Activated T-cell treated with anti-CD3 and anti-CD28 coated beads for 1 hour (primary cell): ENCODE measurements around the gene SUOX.
"Not testable (repeated sequence)": the region's sequence is repeated elsewhere in the genome, so short reads cannot be mapped to it uniquely, and the experiment has no call there.

Experiments
- DNase-seq: peaks from one replicate; pipeline ENCODE4 v3.0.0-alpha.2; 2020; ENCODE audit warnings: low read depth

SUOX gene

DNA sequence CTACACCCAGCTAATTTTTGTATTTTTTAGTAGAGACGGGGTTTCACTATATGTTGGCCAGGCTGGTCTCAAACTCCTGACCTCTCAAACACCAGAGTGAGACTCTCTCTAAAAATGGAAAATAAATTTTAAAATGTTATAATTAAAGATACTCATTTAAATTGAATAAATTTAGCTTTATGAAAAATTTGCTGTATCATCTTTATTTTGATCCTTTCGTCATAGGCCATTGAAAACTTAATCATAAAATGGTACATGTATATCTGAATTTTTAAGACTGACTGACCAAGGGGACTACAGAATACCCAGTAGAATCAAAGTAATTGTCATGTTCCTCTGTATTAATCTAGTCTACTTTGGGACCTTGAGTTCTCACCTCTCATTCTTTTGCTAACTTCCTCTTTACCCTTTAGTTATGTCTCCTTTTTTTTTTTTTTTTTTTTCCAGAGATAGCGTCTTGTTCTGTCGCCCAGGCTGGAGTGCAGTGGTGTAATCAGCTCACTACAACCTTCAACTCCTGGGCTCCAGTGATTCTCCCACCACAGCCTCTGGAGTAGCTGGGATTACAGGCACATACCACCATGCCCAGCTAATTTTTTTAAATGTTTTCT lies 13.7 kb upstream of the SUOX start:
- no peak for DNase-seq

DNA sequence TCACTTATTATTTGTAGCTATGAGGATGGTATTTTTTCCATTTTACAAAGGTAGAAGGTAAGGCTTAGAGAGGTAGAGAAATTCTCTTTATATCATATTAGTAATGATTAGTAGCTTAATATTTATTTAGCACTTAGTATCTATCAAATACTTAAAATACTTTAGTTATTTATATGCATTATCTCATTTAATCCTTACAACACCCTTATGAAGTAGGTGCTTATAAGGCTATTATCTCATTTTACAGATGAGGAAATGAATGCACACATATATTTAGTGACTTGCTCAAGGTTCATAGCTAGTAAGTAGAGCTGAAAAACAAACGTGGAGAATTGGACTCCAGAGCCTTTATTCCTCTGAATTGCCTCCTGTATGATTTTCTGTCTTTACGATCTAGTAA lies 12.2 kb upstream of the SUOX start:
- no peak for DNase-seq

DNA sequence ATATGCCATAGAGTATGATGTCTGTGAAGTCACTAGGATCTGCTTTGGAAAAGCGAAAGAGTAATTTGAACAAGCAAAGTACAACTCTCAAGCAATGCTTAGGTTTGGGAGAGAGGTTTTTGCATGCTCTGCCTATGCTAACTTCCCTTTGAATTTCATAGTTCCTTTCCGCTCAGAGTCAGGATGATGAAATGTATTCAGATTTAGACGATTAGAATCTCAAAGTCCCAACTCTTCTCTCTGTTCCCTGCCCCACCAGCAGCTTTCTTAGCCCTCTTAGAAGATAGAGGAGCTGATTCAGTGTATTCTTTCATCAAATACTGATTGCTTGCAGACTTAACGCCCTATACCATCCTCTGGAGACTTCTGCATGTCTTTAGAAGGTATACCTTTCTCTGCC lies 11.7 kb upstream of the SUOX start:
- DNase-seq, result no peak

DNA sequence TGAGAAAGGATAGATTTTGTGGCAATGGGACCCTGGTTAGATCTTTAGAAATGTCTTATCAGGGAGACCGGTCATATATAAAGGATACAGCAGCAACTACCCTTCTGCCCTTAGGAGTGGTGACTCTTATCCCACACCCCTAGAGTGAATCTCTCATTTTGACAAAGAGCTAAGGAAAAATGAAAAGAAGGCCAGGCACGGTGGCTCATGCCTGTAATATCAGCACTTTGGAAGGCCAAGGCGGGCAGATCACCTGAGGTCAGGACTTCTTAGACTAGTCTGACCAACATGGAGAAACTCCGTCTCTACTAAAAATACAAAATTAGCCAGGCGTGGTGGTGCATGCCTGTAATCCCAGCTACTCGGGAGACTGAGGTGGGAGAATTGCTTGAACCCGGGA lies 11.1 kb upstream of the SUOX start:
- DNase-seq, result not testable (repeated sequence)

DNA sequence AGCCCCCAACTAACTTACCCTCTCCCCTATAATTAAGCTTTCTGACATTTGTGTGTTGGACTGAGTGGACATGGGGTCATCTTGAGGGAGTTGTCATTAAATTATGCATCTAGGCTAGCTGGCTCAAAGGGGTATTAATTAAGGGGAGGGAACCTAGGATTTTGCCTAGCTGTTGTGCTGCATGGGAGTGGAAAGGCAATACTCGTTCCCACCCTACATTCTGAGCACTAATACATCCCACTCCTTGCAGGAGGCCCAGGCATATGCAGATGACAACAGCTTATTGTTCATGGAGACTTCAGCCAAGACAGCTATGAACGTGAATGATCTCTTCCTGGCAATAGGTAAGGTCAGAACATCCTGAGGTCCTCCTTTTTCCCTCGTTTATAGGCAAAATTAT lies 6.0 kb upstream of the SUOX start:
- DNase-seq, result no peak

DNA sequence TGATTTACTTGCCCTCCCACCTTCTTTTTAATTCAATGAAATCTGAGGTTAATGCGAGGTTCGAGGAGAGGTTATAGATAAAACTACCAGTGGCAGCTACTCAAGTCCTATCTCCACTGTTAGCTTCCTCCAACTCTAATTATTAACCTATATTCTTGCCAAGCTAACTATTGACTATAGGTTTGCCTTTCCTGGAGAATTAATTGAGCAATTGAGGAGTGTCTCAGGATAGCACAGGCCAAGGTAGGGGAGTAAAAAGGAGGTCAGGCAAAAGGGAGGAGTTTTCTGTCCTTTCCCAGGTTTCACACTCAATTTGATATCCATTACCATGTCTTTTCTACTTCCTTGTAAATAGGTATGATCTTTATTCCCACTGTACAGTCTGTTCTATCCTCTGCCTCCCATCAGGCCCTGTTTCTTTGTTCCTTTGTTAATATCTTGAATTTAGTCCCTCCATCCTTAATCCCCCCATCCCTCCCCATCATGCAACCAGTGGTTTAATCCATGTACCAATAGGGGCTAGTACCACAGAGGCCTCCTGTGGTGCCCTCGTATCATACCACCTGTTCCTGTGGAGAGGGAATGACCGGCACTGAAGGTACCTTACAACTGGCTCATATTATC lies 3.7 kb upstream of the SUOX start:
- DNase-seq, result no peak

DNA sequence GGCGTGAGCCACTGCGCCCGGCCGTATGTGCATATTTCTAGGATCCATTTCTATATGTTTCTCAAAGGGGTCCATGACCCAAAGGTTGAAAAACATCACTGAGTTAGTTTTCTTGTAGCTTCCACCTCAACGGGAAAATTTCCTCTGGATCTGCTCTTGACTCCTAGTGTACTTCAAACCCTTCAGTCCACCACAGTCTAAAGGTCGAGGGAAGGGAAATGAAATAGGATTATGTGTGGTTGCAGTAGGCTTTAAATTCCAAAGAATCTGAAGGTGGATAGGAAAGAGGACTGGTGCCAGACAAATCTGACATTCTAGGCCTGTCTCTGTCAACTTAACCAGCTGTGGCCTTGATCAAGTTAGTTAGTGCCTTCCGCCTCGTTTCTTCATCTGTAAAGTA lies 1.7 kb upstream of the SUOX start:
- DNase-seq, result no peak

DNA sequence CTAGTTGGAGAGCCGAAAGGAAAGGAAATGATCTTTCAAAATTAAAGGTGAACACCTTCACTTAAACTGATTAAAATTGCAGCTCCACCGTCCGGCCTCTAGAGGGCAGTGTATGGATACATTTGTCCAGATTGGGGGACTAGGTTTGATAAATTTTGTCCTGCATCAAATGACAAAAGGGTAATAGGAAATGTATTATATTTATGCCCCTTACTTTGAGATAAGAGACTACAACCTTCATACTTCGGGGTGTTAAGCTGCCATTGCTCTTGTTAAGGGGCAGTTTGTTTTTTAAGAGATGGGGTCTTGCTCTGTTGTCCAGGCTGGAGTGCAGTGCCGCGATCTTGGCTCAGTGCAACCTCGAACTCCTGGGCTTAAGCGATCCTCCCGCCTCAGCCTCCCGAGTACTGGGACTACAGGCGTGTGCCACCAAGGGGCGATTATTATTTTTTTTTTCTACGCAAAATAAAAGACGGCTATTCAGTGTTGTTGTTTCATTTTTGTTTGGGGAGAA lies 818 bp upstream of the SUOX start:
- peak; percentile 55 for DNase-seq

DNA sequence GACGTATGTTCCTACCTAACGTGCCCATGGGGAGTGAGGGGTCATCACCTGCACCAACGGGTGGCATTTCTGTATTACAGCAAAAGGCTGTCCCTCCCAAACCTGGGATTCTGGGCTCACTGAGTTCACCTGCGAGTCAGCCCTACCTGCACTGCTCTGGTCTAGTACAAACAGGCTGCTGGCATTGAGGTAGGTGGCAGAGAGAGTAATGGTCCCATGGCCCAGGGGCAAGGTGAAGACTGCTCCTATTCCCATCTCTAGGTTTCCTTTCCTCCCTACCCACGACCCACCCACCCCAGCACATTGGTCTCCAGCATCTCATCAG lies 421 bp downstream of the SUOX start:
- DNase-seq, result no peak

DNA sequence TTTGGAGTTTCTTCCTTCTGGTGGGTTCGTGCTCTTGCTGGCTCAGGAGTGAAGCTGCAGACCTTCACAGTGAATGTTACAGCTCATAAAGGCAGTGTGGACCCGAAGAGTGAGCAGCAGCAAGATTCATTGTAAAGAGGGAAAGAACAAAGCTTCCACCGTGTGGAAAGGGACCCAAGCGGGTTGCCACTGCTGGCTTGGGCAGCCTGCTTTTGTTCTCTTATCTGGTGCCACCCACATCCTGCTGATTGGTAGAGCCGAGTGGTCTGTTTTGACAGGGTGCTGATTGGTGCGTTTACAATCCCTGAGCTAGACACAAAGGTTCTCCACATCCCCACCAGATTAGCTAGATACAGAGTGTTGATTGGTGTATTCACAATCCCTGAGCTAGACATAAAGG lies 2.4 kb downstream of the SUOX start:
- DNase-seq, result not testable (repeated sequence)

DNA sequence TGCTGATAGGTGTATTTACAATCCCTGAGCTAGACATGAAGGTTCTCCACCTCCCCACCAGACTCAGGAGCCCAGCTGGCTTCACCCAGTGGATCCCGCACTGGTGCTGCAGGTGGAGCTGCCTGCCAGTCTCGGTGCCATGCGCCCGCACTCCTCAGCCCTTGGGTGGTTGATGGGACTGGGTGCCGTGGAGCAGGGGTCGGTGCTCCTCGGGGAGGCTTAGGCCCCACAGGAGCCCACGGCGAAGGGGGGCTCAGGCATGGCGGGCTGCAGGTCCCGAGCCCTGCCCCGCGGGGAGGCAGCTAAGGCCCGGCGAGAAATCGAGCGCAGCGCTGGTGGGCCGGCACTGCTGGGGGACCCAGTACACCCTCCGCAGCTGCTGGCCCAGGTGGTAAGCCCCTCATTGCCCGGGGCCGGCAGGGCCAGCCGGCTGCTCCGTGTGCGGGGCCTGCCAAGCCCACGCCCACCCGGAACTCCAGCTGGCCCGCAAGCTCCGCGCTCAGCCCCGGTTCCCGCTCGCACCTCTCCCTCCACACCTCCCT lies 3.0 kb downstream of the SUOX start:
- not testable (repeated sequence) for DNase-seq

DNA sequence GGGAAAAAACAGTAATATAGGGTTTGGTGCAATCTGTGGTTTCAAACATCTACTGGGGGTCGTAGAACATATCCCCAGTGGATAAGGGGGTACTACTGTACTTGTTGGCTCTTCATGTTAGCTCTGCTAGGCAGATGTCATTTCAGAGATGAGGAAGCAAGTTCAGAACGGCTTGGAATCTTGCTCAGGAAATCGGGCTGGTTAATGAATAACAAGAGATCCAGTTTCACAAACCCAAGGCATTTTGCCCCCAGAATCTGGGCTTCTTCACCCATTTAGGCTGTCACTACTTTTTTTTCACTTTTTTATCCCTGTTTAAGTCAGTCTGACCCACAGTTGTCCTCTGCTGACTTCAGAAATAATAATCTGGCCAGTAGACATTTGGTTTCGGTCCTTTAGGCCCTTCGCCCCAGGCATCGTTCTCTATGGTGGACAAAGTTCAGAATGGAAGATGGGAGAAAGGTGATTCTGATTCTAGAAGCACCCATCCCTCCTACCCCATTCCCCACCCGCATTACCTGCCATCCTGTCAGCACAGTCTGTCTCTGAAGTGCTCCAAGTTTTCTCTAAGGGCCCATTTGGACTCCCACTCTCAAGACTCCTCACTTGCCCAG lies 4.5 kb downstream of the SUOX start:
- no peak for DNase-seq

DNA sequence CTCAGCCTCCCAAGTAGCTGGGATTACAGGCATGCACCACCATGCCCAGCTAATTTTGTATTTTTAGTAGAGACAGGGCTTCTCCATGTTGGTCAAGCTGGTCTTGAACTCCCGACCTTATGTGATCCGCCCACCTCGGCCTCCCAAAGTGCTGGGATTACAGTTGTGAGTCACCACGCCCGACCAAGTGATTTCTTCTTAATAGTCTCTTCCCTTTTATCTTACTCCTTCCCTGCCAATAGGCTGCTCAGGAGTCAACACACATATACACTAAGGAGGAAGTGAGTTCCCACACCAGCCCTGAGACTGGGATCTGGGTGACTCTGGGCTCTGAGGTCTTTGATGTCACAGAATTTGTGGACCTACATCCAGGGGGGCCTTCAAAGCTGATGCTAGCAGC lies 6.3 kb downstream of the SUOX start:
- not testable (repeated sequence) for DNase-seq

DNA sequence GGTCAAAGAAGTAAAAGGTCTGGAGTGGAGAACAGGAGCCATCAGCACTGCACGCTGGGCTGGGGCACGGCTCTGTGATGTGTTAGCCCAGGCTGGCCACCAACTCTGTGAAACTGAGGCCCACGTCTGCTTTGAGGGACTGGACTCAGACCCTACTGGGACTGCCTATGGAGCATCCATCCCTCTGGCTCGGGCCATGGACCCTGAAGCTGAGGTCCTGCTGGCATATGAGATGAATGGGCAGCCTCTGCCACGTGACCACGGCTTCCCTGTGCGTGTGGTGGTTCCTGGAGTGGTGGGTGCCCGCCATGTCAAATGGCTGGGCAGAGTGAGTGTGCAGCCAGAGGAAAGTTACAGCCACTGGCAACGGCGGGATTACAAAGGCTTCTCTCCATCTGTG lies 7.1 kb downstream of the SUOX start:
- DNase-seq, result no peak

DNA sequence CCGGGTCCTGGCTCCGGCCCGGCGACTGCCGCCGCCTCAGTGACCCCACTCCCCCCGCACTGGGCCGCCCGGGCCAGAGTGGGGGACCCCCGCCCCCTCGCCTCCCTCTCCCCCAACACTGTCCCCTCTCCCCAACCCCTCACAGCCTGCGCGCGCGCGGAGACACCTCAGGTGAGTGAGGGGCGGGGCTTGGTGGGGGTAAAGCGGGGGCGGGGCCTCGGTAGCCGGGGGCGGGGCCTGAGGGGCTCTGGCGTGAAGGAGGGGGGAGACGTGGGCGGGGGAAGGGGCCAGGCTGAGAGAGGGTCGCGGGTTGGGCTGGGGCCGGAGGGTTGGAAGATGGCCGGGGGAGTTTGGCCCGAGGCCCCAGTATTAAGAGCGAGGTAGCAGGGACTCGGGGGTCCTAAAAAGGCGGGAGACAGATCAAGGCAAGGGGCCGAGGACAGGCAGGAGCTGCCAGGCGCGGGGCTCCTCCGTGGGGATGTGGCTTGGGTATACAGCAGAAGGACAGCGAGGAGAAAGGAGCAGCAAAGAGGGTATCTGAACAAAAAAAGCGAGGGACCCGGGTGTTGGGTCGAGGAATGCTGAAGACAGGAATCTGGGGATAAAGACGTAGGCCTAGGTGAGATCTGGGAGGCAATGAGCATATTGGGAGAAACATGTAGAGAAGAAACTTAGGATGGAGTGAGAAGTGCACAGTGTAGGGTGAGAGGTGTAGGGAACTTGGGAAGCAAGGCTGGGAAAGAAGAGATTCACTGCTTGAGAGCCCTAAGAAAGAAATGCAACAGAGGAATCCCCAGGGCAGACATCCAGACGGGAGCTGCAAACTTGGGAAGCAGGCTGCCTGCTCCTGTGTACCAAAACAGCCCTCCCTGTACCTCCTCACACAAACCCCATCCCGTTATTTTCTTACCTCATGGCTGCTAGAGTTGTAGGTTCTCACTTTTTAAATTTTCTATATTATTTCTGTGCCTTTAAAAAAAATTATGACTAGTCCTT lies 10.8 kb downstream of the SUOX start:
- peak; percentile 80 for DNase-seq

DNA sequence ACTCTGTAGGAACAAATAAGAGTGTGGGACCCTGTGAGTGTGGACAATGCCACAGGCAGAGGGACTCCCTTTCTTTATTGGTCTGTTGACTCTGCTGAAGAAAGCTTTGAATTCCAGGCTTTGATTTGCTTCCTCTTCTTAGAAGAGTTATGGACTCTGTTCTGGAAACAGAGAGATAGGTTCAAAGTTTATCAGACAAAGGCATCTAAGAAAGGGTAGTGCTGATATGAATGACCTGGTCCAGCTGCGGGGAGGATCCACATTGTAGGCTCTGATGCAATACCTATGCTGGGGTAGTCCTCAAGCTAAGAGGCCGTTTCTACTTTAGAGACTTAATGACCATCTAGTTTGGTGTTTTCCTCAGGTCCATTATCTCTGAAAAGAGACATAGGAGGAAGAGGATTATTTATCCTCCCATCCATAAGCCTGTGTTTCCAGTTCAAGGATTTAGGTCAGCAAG lies 13.1 kb downstream of the SUOX start:
- DNase-seq, result no peak

DNA sequence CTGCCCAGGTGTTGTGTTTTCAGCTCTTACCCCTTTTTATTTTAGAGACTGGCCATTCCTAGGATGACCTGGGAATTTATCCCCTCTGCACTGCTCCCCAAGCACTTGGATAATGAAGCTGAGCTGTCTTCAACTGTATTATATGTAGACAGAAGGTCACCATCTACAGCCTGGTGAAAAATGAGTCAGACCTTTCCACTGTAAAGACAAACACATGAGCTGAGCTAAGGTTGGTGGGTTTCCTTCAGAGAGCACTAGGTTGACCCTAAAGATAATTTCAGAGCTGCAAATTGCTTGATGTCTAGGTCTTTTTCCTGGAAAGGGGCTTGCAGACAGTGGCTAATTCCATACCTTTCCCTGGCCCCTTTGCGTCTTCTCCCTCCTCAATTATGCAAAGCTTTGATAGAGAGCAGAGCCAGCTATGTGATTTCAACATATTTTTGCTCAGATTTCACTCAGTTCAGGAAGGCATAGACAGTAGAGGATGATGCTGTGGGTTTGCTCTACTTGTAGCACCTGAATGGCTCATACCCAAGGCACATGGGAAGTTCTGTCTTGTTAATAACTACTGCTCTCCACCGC lies 14.5 kb downstream of the SUOX start:
- no peak for DNase-seq

DNA sequence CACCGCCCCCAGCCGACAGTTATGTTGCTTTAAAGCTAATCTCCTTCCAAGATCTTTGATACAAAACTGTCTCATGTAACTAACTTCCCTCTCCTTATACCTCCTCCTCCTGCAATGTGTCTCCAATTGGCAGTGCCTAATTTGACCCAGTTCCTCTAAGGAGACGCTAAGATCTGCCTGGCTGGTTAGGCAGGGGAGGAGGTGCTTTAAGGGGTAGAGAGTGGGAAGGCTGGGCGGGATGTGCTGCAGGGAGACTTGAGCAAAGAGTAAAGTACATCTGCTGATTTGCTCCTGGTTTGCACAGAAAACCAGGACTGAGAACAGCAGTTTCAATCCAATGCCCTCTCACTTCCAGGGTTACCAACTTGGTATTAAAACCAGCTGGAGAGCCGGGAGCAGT lies 16.4 kb downstream of the SUOX start:
- no peak for DNase-seq

DNA sequence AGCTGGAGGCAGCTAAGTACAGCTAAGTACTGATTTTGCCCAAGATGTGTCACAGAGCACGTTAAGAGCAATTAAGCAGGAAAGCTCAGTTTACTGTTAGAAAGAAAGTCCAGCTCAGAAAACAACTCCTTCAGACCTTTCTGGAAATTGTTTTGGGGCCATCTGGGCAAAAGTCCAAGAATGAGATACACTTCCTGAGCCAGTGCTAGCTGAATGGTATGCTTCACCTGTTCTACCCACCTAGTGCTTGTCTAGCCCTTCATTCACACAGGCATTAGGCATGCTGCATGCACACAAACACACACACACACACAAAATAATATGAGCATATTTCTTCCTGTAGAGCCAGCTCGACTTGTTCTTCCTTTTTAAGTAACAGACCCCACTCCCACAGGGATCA lies 17.1 kb downstream of the SUOX start:
- DNase-seq, result no peak

DNA sequence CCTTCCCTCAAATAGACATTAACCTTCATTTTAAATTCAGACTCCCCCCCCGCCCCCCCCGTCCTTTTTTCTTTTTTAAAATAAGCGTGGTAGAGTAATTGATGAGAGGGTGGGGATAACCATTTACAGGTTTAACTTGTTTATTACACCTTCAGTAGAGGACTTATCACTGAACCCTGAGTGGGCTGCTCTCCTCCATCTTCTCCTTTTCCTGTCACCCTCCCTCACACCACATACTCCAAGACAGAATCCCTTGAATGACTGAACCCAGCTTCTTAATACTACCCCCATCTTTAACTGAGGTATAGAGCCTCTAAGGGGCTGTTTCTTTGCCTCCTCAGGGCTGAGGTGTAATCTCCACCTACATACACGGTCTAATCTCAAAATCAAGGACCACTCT lies 20.1 kb downstream of the SUOX start:
- no peak for DNase-seq

DNA sequence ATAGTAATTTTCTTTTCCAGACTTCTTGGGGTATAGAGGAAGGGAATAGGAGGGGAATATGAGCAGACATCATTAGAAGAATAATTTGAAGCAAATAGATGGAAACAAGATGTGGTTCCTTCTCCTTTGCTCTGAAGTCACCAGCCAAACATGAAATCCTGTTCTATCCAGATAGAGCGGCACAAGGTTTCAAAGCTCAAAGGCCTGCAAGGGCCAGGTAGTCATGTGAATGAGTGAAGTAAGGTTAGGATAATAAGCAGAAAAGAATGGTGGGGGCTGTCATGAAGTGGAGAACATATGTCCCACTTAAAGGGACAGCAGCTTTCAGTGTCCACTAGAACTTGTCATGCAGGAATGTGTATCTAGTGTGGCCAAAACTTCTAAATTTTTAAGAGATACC lies 21.3 kb downstream of the SUOX start:
- DNase-seq, result no peak
